Stimulated activated naive CD4-positive, alpha-beta T cell (primary cell): ENCODE results near the gene VGLL3.
"Not testable (repeated sequence)": the region's sequence is repeated elsewhere in the genome, so short reads cannot be mapped to it uniquely, and the experiment has no call there.

Experiments used
- DNase-seq, 6 experiments: peaks; one replicate each; lab custom pipeline; 2025; lab: John Stamatoyannopoulos, UW

The VGLL3 gene

GRCh38 chr3:86990734-86991481 lies at the start of gene VGLL3:
VGLL3 (minus strand) TSS chr3:86991149; CDS start chr3:86990743, 406 bp downstream.
- DNase-seq, result no peak

GRCh38 chr3:87037652-87038051 lies 46.7 kb upstream of the VGLL3 start:
- no peak for DNase-seq

- no peak for DNase-seq
Observed at GRCh38 chr3:87036671-87037070, 45.7 kb upstream of the VGLL3 start.

- no peak for DNase-seq
Observed at GRCh38 chr3:87035339-87035738, 44.4 kb upstream of the VGLL3 start.

GRCh38 chr3:87033205-87033604 lies 42.3 kb upstream of the VGLL3 start:
- DNase-seq, result no peak

GRCh38 chr3:87025661-87026645 lies 35.0 kb upstream of the VGLL3 start:
- DNase-seq, result no peak

- not testable (repeated sequence) for DNase-seq
Observed at GRCh38 chr3:87017370-87017769, 26.4 kb upstream of the VGLL3 start.

- no peak for DNase-seq
Observed at GRCh38 chr3:87009271-87009670, 18.3 kb upstream of the VGLL3 start.

GRCh38 chr3:87006844-87007439 lies 16.0 kb upstream of the VGLL3 start:
- DNase-seq, result no peak

- DNase-seq, result no peak
Observed at GRCh38 chr3:87004883-87005282, 13.9 kb upstream of the VGLL3 start.

- DNase-seq, result no peak
Observed at GRCh38 chr3:87002346-87002745, 11.4 kb upstream of the VGLL3 start.

- no peak for DNase-seq
Observed at GRCh38 chr3:87001473-87002098, 10.6 kb upstream of the VGLL3 start.

GRCh38 chr3:87000940-87001339 lies 10.0 kb upstream of the VGLL3 start:
- DNase-seq, result no peak

GRCh38 chr3:86998569-86998968 lies 7.6 kb upstream of the VGLL3 start:
- DNase-seq, result no peak

GRCh38 chr3:86996261-86996955 lies 5.5 kb upstream of the VGLL3 start:
- DNase-seq, result no peak

GRCh38 chr3:86995537-86995936 lies 4.6 kb upstream of the VGLL3 start:
- DNase-seq, result no peak

- no peak for DNase-seq
Observed at GRCh38 chr3:86993704-86994103, 2.8 kb upstream of the VGLL3 start.

- DNase-seq, result no peak
Observed at GRCh38 chr3:86991840-86992435, 989 bp upstream of the VGLL3 start.

GRCh38 chr3:86991482-86991815 lies 500 bp upstream of the VGLL3 start:
- DNase-seq, result no peak

- DNase-seq, result no peak
Observed at GRCh38 chr3:86990012-86990733, 776 bp downstream of the VGLL3 start.

GRCh38 chr3:86989611-86990010 lies 1.3 kb downstream of the VGLL3 start:
- DNase-seq, result no peak
